ENCODE data around the gene NKAIN1. TPM values are rescaled to one million over a fixed set of nuclear protein-coding genes. Genes with fewer than 3 reads are reported as not detected.

Gene NKAIN1
- total and polyA plus RNA-seq, 5 experiments from 2014 or later, result not detected

- peaks cover 0 to 11% (median 2%) of the 10 kb centered on the region in 5 donors for H3K27me3 Mint-ChIP-seq
- POLR2A ChIA-PET, result no interaction called here
Observed at GRCh38 chr1:31228986-31229385, 10.7 kb downstream of the NKAIN1 start.

DNA sequence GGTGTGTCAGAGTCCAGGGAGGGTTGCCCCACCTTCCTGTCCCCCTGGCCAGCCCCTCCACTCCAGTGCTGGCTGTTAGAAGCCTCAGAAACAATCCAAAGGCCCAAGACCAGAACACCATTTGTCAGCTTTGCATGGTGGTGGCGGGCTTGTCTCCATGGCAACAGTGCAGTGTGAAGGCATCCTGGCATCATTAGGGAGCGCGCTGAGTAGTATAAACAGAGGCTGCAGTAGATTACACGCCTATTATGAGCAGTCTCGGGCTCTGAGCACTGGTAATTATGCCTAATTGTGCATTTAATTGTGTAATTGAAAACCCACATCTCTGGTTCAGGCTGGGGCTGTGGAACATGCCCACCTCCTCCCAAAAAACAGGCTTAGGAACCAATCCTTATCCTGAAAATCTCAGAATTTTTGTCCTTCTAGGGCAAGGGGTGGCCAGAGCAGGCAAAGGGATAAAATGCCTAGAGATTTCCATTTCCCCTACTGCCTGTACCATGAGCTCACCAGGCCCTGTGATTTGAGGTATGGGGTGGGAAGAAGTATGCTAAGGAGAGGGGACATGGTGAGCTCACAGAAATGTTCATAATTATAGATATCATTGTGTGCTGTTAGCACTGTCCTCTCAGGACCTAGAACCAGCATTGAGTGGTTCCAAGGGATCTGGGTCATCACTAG lies 11.7 kb downstream of the NKAIN1 start:
- Mint-ChIP-seq H3K9me3 (no peaks in the 10 kb centered on the region), H3K27me3 (peaks cover 0 to 4% (median 2%) of the 10 kb centered on the region in 5 donors), H3K4me1 (no peaks in the 10 kb centered on the region), H3K27ac (no peak overlapping the region), H3K4me3 (no peak overlapping the region), H3K36me3 (no peaks in the 10 kb centered on the region)
- no peak for DNase-seq
- POLR2A ChIA-PET, result no interaction called here
- ATAC-seq, result no peak

More at GRCh38 chr1:31228986-31229385, 10.7 kb downstream of the NKAIN1 start:
- Mint-ChIP-seq H3K36me3 (no peaks in the 10 kb centered on the region), H3K27ac (no peak overlapping the region), H3K4me1 (no peaks in the 10 kb centered on the region), H3K9me3 (no peaks in the 10 kb centered on the region), H3K4me3 (no peak overlapping the region)
- ATAC-seq (no peak), DNase-seq (no peak)

GRCh38 chr1:31224068-31224467 lies 15.6 kb downstream of the NKAIN1 start:
- POLR2A ChIA-PET, result interaction anchor here (0.6 kb wide), 1 partner anchor 274 kb away, joined by 3 read pairs; no protein-coding TSS in a partner anchor
- H3K4me3 Mint-ChIP-seq, result no peak overlapping the region
- ATAC-seq (no peak), DNase-seq (no peak)
- H3K4me1 Mint-ChIP-seq, result no peaks in the 10 kb centered on the region
- H3K9me3 Mint-ChIP-seq, result no peaks in the 10 kb centered on the region
- H3K36me3 Mint-ChIP-seq, result no peaks in the 10 kb centered on the region
- H3K27me3 Mint-ChIP-seq, result peaks cover 0 to 4% (median 0%) of the 10 kb centered on the region in 5 donors
- no peak overlapping the region for H3K27ac Mint-ChIP-seq

- Mint-ChIP-seq H3K27ac (no peak overlapping the region), H3K4me3 (no peak overlapping the region), H3K4me1 (no peaks in the 10 kb centered on the region), H3K36me3 (no peaks in the 10 kb centered on the region), H3K9me3 (no peaks in the 10 kb centered on the region), H3K27me3 (peaks cover 0 to 4% (median 0%) of the 10 kb centered on the region in 5 donors)
- ATAC-seq, result no peak
- POLR2A ChIA-PET, result no interaction called here
- no peak for DNase-seq
Observed at GRCh38 chr1:31222176-31222575, 17.5 kb downstream of the NKAIN1 start.

- Mint-ChIP-seq H3K36me3 (no peaks in the 10 kb centered on the region), H3K27me3 (peaks cover 0 to 4% (median 0%) of the 10 kb centered on the region in 5 donors), H3K27ac (peak overlapping the region in 1 of 10 donors; percentile 18), H3K9me3 (no peaks in the 10 kb centered on the region), H3K4me3 (no peak overlapping the region), H3K4me1 (no peaks in the 10 kb centered on the region)
- DNase-seq (no peak), ATAC-seq (no peak)
- POLR2A ChIA-PET, result no interaction called here
Observed at GRCh38 chr1:31221072-31221471, 18.6 kb downstream of the NKAIN1 start.

DNA sequence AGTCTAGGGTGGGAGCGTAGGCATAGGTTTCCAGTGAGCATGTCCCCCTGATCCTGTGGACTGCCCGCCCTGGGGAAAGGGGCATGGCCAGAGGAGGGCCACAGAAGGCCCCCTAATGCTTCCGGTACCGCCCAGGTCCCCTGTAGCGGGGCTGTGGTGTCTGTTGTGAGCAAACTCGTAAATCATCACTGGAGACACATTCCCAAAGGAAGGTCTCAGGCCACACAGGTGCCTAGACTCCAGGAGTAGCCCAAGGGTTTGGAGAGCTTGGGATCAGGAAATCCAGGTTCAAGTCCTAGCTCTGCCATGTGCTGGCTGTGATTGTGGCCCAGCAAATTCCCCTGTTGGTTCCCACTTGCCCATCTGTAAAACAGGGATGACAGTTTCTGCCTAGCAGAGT lies 20.2 kb downstream of the NKAIN1 start:
- no peaks in the 10 kb centered on the region for H3K4me1 Mint-ChIP-seq
- DNase-seq (no peak), ATAC-seq (no peak)
- H3K27me3 Mint-ChIP-seq, result peaks cover 0 to 5% (median 1%) of the 10 kb centered on the region in 5 donors
- POLR2A ChIA-PET, result no interaction called here
- H3K36me3 Mint-ChIP-seq, result no peaks in the 10 kb centered on the region
- H3K4me3 Mint-ChIP-seq, result no peak overlapping the region
- peaks cover 0 to under 1% (median 0%) of the 10 kb centered on the region in 9 donors for H3K9me3 Mint-ChIP-seq
- H3K27ac Mint-ChIP-seq, result no peak overlapping the region

- Mint-ChIP-seq H3K4me1 (no peaks in the 10 kb centered on the region), H3K27ac (peak overlapping the region in 1 of 10 donors; percentile 85)
Observed at GRCh38 chr1:31218705-31219104, 21.0 kb downstream of the NKAIN1 start.

DNA sequence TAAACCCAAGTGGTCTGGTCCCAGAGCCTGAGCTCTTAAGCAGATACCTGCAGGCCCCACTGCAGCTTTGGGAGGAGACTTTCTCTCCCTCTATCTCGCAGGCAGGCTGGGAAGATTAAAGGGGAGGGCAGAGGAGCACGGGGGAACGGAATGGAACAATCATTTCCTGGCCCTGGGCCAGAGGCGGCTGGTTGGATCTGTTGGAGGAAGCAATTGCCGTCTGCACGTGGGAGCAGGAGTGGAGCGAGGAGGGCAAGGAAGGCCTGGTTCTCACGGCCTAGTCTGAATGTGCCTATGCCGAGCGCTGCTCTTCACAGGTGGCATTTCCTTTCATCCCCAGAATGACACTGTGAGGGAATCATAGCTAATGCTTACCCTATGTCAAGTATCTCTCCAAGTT lies 23.7 kb downstream of the NKAIN1 start:
- H3K36me3 Mint-ChIP-seq, result peaks cover 0 to 3% (median 2%) of the 10 kb centered on the region in 3 donors
- H3K27ac Mint-ChIP-seq, result no peak overlapping the region
- no peak overlapping the region for H3K4me3 Mint-ChIP-seq
- peaks cover 0 to 15% (median 3%) of the 10 kb centered on the region in 9 donors for H3K9me3 Mint-ChIP-seq
- DNase-seq (no peak), ATAC-seq (no peak)
- H3K27me3 Mint-ChIP-seq, result peaks cover 0 to 7% (median 4%) of the 10 kb centered on the region in 5 donors
- POLR2A ChIA-PET, result no interaction called here
- H3K4me1 Mint-ChIP-seq, result no peaks in the 10 kb centered on the region

More at GRCh38 chr1:31218705-31219104, 21.0 kb downstream of the NKAIN1 start:
- H3K36me3 Mint-ChIP-seq, result no peaks in the 10 kb centered on the region
- DNase-seq, result no peak
- H3K27me3 Mint-ChIP-seq, result peaks cover 0 to 4% (median 3%) of the 10 kb centered on the region in 5 donors
- no peak overlapping the region for H3K4me3 Mint-ChIP-seq
- ATAC-seq, result no peak
- POLR2A ChIA-PET, result no interaction called here
- H3K9me3 Mint-ChIP-seq, result peaks cover 0 to 5% (median 0%) of the 10 kb centered on the region in 9 donors

DNA sequence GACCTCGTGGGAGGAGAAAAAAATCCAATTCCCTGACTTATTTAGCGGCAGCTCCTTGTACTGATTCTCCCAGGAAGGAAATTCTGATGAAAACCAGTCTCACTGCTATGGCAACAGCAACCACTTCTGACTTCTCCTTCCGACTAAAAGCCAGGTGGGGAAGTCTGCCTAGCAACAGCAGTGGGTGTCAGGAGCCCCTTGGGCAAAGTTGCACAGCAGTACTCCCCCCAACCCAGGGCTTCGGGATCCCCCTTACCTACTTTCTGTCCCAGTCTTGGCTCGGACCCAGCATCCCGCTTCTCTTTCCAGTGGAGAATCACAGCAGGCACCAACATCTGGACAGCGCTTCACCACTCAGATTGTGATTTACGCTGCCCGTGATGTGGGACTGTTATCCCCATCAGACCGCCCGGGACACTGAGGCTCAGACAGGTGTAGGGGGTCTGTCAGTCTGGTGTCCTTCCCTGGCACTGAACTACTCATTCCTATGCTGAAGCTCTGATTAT lies 24.6 kb downstream of the NKAIN1 start:
- peaks cover 0 to 10% (median 4%) of the 10 kb centered on the region in 5 donors for H3K27me3 Mint-ChIP-seq
- H3K27ac Mint-ChIP-seq, result no peak overlapping the region
- POLR2A ChIA-PET, result no interaction called here
- ATAC-seq (no peak), DNase-seq (no peak)
- H3K4me1 Mint-ChIP-seq, result no peaks in the 10 kb centered on the region
- no peak overlapping the region for H3K4me3 Mint-ChIP-seq
- peaks cover 0 to 22% (median 6%) of the 10 kb centered on the region in 9 donors for H3K9me3 Mint-ChIP-seq
- H3K36me3 Mint-ChIP-seq, result peaks cover 0 to 8% (median 4%) of the 10 kb centered on the region in 3 donors

- POLR2A ChIA-PET, result no interaction called here
- Mint-ChIP-seq H3K27ac (no peak overlapping the region), H3K27me3 (peaks cover 0 to 10% (median 5%) of the 10 kb centered on the region in 5 donors), H3K36me3 (peaks cover 0 to 8% (median 4%) of the 10 kb centered on the region in 3 donors), H3K9me3 (peaks cover 0 to 25% (median 6%) of the 10 kb centered on the region in 9 donors), H3K4me1 (no peaks in the 10 kb centered on the region), H3K4me3 (no peak overlapping the region)
- DNase-seq (no peak), ATAC-seq (no peak)
Observed at GRCh38 chr1:31214316-31215064, 25.2 kb downstream of the NKAIN1 start.

DNA sequence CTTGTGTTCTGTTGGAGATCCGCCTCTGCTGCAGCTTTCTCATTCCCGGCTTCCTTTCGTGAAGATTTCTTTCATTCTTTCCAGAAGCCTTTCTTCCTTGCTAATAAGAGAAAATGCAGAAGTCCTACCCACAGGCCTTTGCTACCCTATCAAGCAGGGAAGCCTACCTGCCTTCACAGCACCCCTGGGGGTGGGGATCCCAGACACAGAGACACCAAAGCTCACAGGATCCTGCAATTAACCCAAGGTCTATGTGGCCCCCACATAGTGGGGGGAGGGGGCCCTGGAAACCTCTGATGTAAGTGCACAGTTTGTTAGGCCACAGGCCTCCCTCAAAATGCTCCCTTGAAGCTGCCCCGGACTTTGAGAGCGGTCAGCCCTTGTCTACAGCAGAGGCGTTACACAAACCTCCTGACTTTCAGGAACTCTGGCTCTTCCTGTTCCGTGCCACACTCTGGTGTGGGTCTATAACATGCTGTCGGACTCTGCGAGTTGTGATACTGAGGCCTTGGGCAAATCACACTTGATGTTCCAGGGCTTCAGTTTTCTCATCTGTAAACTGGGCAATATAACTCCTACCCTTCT lies 31.2 kb downstream of the NKAIN1 start:
- ATAC-seq (no peak), DNase-seq (no peak)
- POLR2A ChIA-PET, result no interaction called here
- Mint-ChIP-seq H3K4me3 (no peak overlapping the region), H3K27ac (peak overlapping the region in 1 of 10 donors; percentile 9), H3K9me3 (peaks cover 0 to 22% (median 6%) of the 10 kb centered on the region in 9 donors), H3K4me1 (no peaks in the 10 kb centered on the region), H3K27me3 (peaks cover 8 to 14% (median 12%) of the 10 kb centered on the region in 5 donors), H3K36me3 (peaks cover 0 to 8% (median 4%) of the 10 kb centered on the region in 3 donors)

GRCh38 chr1:31207569-31207968 lies 32.1 kb downstream of the NKAIN1 start:
- no peaks in the 10 kb centered on the region for H3K4me1 Mint-ChIP-seq
- H3K4me3 Mint-ChIP-seq, result no peak overlapping the region
- ATAC-seq (no peak), DNase-seq (no peak)
- no peak overlapping the region for H3K27ac Mint-ChIP-seq
- H3K9me3 Mint-ChIP-seq, result peaks cover 0 to 22% (median 6%) of the 10 kb centered on the region in 9 donors
- POLR2A ChIA-PET, result no interaction called here
- peaks cover 0 to 8% (median 4%) of the 10 kb centered on the region in 3 donors for H3K36me3 Mint-ChIP-seq
- H3K27me3 Mint-ChIP-seq, result peaks cover 5 to 14% (median 12%) of the 10 kb centered on the region in 5 donors

DNA sequence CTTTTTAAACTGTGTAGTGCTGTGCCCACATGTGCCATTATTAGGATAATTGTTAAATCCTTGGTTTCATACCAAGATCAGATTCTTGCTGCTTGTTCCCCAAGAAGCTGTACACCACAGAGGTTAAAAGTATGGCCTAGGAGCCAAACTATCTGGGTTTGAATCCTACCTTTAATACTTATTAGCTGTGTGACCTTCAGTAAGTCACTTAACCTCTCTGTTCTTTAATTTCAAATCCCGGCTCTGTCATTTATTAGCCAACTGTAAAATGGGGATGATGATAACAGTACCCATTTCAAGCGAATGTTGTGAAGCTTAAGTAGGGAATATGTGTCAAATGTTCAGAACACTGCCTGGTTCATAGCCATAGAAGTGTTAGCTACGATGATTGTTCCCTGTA lies 32.6 kb downstream of the NKAIN1 start:
- no peak for DNase-seq
- Mint-ChIP-seq H3K9me3 (peaks cover 0 to 20% (median 6%) of the 10 kb centered on the region in 9 donors), H3K36me3 (peaks cover 0 to 8% (median 4%) of the 10 kb centered on the region in 3 donors), H3K4me3 (no peak overlapping the region), H3K4me1 (no peaks in the 10 kb centered on the region), H3K27me3 (peaks cover 5 to 14% (median 12%) of the 10 kb centered on the region in 5 donors), H3K27ac (no peak overlapping the region)
- POLR2A ChIA-PET, result no interaction called here
- ATAC-seq, result no peak
